Activated CD8-positive, alpha-beta T cell treated with anti-CD3 and anti-CD28 coated beads, Interleukin-2, amount 10 ng/mL, durations not matched to agents 7 days and 5 days (primary cell): ENCODE results near the gene PPP1R13B. TPM values are rescaled to one million over a fixed set of nuclear protein-coding genes. Genes with fewer than 3 reads are reported as not detected.

Experiments used
- ATAC-seq: fragments of 150-1000 bp; cut with Tn5 transposase; one replicate; pipeline ENCODE4 v1.10.0; 2021; ENCODE audit warnings: moderate library complexity
- CTCF ChIA-PET: fragments of 350-600 bp; sonication (Branson Sonifier 250); formaldehyde crosslinking; loops from one replicate; lab custom pipeline; 2021; ENCODE audit warnings: antibody characterized with exemption; lab: Charles Lee
- POLR2A ChIA-PET: fragments of 350-600 bp; sonication (Branson Sonifier 250); formaldehyde crosslinking; loops from one replicate; lab custom pipeline; 2021; ENCODE audit warnings: antibody characterized with exemption; lab: Charles Lee
- DNase-seq: peaks from one replicate; pipeline ENCODE4 v3.0.0-alpha.2; 2020
- H3K27ac Mint-ChIP-seq: one replicate; pipeline ENCODE4 v1.8.0; 2021; ENCODE audit warnings: mild to moderate bottlenecking, mixed read lengths
- H3K27me3 Mint-ChIP-seq: one replicate; pipeline ENCODE4 v1.8.0; 2021; ENCODE audit warnings: low read depth, mixed read lengths
- H3K36me3 Mint-ChIP-seq: one replicate; pipeline ENCODE4 v1.8.0; 2021; ENCODE audit warnings: low read depth, mixed read lengths
- H3K4me1 Mint-ChIP-seq: one replicate; pipeline ENCODE4 v1.8.0; 2021; ENCODE audit warnings: low read depth, mixed read lengths
- H3K4me3 Mint-ChIP-seq: one replicate; pipeline ENCODE4 v1.8.0; 2021; ENCODE audit warnings: mild to moderate bottlenecking, mixed read lengths
- H3K9me3 Mint-ChIP-seq: one replicate; pipeline ENCODE4 v1.8.0; 2022; ENCODE audit warnings: mixed read lengths; ENCODE audit not compliant: insufficient read depth
- total RNA-seq, 2 experiments: library from RNA; stranded (reverse); gene quantifications; one replicate each; pipeline ENCODE4 v1.2.3, GENCODE V29; 2021

Gene PPP1R13B
- total RNA-seq, 2 experiments from 2014 or later = 11.9 to 12.6 TPM

DNA sequence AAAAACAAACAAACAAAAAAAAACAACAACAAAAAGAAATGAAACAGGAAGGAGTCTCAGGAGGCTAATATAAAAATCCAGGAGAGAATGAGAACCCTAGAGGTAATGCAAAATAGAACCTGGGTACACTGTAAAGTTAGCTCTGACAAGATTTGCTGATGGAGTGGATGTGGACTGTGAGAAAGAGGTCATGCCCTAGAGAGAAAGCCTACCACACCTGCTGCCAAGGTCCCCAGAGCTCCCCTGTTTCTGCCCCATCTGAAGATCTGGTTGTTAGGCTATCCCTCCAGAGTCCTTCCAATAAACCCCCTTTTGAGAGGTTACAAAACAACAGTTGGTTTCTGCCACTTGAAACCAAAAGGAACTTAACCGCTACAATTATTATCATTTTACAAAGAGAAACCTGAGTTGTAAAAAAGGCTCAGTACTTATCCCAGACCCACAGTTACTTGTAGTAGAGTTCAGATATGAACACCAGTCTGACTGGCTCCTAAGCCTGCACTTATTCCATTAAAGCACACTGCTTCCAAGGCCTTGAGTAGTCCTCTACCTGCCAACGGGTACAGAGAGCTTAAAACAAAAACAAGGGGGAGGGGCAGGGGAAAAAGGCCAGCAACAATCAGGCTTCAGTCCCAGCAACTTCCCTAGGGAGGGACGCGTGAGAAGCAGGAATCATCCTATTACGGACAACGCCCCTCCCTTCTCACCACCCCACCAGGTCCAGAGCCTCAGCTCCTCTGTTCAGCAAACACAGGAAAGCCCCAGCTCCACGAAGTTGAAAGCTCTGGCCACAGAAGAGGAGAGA, 27.7 kb downstream of the PPP1R13B start:
- Mint-ChIP-seq H3K27me3 (no peaks in the 10 kb centered on the region), H3K36me3 (no peaks in the 10 kb centered on the region), H3K9me3 (no peaks in the 10 kb centered on the region), H3K4me3 (no peak overlapping the region), H3K27ac (no peak overlapping the region), H3K4me1 (peaks cover 13% of the 10 kb centered on the region)
- ATAC-seq (no peak), DNase-seq (no peak)
- ChIA-PET CTCF (interaction anchor here (1.0 to 3.3 kb wide), 5 partner anchors 11 to 104 kb away, joined by 4 to 15 read pairs (median 5); partner anchors contain the start of genes XRCC3 and ZFYVE21), POLR2A (interaction anchor here (0.8 kb wide), 2 partner anchors 262 to 1165 kb away, joined by 3 to 6 read pairs; no protein-coding TSS in a partner anchor)

DNA sequence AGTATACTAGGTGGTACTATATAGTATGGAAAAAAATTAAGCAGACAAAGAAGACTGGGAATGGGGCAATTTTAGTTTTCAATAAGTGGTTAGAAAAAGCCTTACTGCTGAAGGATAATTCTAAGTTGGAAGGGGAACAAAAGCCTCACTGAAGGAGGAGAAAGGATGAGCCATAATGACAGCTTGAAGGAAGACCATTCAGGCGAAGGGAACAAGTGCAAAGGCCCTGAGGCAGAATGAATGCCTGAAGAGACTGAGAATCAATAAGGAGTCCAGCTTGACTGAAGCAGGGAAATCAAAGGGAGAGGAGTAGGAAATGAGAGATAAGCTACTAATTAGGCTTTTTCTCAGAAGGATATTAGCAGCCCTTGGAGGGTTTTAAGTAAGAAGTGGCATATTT, 28.5 kb downstream of the PPP1R13B start:
- ChIA-PET POLR2A (no interaction called here), CTCF (interaction anchor here (1.7 to 3.3 kb wide), 3 partner anchors 10 to 92 kb away, joined by 5 to 15 read pairs (median 11); no protein-coding TSS in a partner anchor)
- no peaks in the 10 kb centered on the region for H3K9me3 Mint-ChIP-seq
- H3K27me3 Mint-ChIP-seq = no peaks in the 10 kb centered on the region
- ATAC-seq (no peak), DNase-seq (no peak)
- H3K4me1 Mint-ChIP-seq = peaks cover 13% of the 10 kb centered on the region
- H3K36me3 Mint-ChIP-seq = no peaks in the 10 kb centered on the region
- H3K27ac Mint-ChIP-seq = no peak overlapping the region
- no peak overlapping the region for H3K4me3 Mint-ChIP-seq

DNA sequence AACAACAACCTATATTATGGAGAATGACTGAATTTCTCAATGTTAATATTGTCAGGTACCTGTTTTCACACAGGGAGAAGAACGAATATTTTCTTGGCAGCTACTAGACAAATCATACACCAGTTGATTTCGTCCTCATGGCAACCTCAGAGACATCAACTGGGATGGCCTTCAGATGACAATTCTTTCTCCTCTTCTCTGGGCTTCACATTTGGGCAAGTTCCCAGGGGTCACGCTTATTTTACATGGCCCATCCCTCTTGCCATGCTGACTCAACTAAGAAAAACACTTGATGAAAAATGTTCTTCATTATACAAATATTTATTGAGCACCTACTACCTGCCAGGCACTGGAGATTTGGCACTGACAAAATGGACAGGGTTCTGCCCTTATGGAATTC, 29.0 kb downstream of the PPP1R13B start:
- ChIA-PET POLR2A (no interaction called here), CTCF (interaction anchor here (2.0 to 3.3 kb wide), 3 partner anchors 9 to 92 kb away, joined by 10 to 15 read pairs (median 11); no protein-coding TSS in a partner anchor)
- Mint-ChIP-seq H3K4me3 (no peak overlapping the region), H3K4me1 (peaks cover 13% of the 10 kb centered on the region), H3K27ac (no peak overlapping the region), H3K9me3 (no peaks in the 10 kb centered on the region), H3K36me3 (no peaks in the 10 kb centered on the region), H3K27me3 (no peaks in the 10 kb centered on the region)
- DNase-seq (no peak), ATAC-seq (no peak)

DNA sequence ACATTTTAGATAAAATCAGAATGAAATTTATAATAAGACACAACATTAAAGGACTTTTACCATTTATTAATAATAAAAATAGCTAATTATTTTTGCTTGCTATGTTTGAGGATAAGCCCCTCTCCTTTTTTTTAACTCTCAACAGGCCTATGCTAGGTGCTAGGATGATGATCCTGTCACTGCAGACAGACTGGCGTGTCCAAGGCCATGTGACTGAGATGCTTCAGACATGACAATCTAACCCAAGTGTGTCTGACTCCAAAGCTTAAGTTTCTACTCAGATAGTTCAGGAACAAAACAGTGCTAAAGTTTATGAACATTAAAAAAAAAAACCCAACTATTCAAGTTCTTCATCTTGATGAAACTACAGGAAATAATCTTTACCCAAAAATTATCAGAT, 29.8 kb downstream of the PPP1R13B start:
- ATAC-seq (no peak), DNase-seq (no peak)
- Mint-ChIP-seq H3K36me3 (no peaks in the 10 kb centered on the region), H3K27me3 (no peaks in the 10 kb centered on the region), H3K9me3 (no peaks in the 10 kb centered on the region), H3K4me1 (peaks cover 13% of the 10 kb centered on the region), H3K4me3 (no peak overlapping the region), H3K27ac (no peak overlapping the region)
- ChIA-PET POLR2A (no interaction called here), CTCF (interaction anchor here (1.9 to 2.3 kb wide), 3 partner anchors 9 to 93 kb away, joined by 7 to 11 read pairs (median 10); no protein-coding TSS in a partner anchor)

DNA sequence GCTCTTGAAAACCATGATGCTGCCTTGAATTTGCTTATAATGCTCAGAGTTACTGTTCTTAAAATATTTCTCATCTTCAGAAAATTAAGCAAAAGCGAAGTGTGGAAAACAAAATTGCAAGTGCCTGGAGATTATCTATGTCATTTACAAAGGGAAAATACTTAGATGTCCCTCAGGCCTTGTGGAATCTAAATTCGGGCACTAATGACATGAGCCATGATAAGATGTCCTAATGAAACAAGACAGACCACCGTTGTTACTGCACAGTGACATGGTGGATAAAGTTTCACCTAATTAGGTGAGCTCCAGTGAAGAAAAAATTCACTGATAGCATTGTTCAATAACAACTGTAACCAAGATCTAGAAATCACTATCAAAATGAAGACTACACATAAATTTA, 30.4 kb downstream of the PPP1R13B start:
- DNase-seq (no peak), ATAC-seq (no peak)
- peaks cover 13% of the 10 kb centered on the region for H3K4me1 Mint-ChIP-seq
- ChIA-PET CTCF (interaction anchor here (1.9 to 2.3 kb wide), 3 partner anchors 8 to 94 kb away, joined by 7 to 11 read pairs (median 10); no protein-coding TSS in a partner anchor), POLR2A (no interaction called here)
- H3K27ac Mint-ChIP-seq = no peak overlapping the region
- no peaks in the 10 kb centered on the region for H3K9me3 Mint-ChIP-seq
- H3K4me3 Mint-ChIP-seq = no peak overlapping the region
- H3K27me3 Mint-ChIP-seq = no peaks in the 10 kb centered on the region
- no peaks in the 10 kb centered on the region for H3K36me3 Mint-ChIP-seq

DNA sequence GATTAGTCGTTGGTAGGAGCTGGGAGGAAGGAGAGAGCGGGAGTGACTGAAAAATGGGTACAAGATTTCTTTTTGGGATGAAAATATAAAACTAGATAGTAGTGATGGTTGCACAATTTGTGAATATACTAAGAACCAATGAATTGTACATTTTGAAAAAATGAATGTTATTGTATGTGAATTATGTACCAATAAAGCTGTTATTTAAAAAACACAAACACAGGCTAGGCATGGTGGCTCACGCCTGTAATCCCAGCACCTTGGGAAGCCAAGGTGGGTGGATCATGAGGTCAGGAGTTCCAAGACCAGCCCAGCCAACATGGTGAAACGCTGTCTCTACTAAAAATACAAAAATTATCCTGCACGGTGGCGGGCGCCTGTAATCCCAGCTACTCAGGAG, 32.1 kb downstream of the PPP1R13B start:
- H3K4me3 Mint-ChIP-seq = no peak overlapping the region
- H3K27ac Mint-ChIP-seq = no peak overlapping the region
- H3K4me1 Mint-ChIP-seq = peaks cover 11% of the 10 kb centered on the region

DNA sequence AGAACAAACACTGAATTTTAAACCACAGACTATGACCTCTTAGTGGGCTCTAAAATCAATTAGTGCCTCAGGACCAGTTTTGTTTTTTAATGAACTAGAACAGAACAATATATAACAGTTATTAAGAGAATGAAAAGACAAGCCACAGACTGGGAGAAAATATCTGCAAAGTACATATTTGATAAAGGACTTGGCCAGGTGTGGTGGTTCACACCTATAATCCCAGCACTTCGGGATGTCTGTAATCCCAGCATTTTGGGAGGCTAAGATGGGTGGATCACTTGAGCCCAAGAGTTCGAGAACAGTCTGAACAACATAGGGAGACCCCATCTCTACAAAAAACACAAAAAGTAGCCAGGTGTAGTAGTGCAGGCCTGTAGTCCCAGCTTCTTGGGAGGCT, 36.2 kb downstream of the PPP1R13B start:
- no peaks in the 10 kb centered on the region for H3K36me3 Mint-ChIP-seq
- DNase-seq (no peak), ATAC-seq (no peak)
- H3K27ac Mint-ChIP-seq = no peak overlapping the region
- H3K9me3 Mint-ChIP-seq = no peaks in the 10 kb centered on the region
- H3K4me3 Mint-ChIP-seq = no peak overlapping the region
- H3K27me3 Mint-ChIP-seq = no peaks in the 10 kb centered on the region
- ChIA-PET POLR2A (no interaction called here), CTCF (interaction anchor here (1.3 kb wide), 1 partner anchor 99 kb away, joined by 3 read pairs; no protein-coding TSS in a partner anchor)
- H3K4me1 Mint-ChIP-seq = no peaks in the 10 kb centered on the region

More for the DNA sequence above, 32.1 kb downstream of the PPP1R13B start:
- Mint-ChIP-seq H3K36me3 (no peaks in the 10 kb centered on the region), H3K27me3 (no peaks in the 10 kb centered on the region), H3K9me3 (no peaks in the 10 kb centered on the region)
- ATAC-seq (no peak), DNase-seq (no peak)
- POLR2A ChIA-PET = no interaction called here
- CTCF ChIA-PET = interaction anchor here (0.9 kb wide), 1 partner anchor 27 kb away, joined by 3 read pairs; no protein-coding TSS in a partner anchor

DNA sequence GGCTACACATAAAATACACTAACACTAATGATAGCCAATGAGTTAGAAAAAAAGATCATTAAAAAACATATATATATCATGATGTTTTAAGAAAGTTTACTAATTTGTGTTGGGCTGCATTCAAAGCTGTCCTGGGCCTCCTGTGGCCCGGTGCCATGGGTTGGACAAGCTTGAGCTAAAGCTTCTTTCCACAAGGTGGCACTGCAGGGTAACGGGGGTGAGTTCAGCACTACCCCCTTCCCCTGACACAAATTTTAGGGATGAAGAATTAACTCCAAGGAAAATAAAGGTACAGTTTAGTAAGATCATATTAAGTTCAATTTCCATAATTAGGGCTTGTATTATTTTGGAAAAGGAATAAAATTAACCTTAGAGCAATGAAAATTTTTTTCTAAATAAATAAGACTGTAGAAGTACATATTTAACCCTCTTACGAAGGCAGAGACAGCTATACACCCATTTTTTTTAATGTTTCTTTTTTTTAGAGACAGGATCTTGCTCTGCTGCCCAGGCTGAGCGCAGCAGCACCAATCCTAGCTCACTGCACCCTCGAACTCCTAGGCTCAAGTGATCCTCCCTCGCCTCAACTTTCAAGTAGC, 38.9 kb downstream of the PPP1R13B start:
- Mint-ChIP-seq H3K4me3 (no peak overlapping the region), H3K36me3 (no peaks in the 10 kb centered on the region), H3K27me3 (no peaks in the 10 kb centered on the region), H3K27ac (no peak overlapping the region), H3K4me1 (no peaks in the 10 kb centered on the region), H3K9me3 (no peaks in the 10 kb centered on the region)
- CTCF ChIA-PET = interaction anchor here (0.5 to 8.5 kb wide), 37 partner anchors 9 to 269 kb away, joined by 3 to 112 read pairs (median 5); a partner anchor contains a TSS
- DNase-seq (peak; percentile 77), ATAC-seq (peak; percentile 81)
- POLR2A ChIA-PET = no interaction called here

DNA sequence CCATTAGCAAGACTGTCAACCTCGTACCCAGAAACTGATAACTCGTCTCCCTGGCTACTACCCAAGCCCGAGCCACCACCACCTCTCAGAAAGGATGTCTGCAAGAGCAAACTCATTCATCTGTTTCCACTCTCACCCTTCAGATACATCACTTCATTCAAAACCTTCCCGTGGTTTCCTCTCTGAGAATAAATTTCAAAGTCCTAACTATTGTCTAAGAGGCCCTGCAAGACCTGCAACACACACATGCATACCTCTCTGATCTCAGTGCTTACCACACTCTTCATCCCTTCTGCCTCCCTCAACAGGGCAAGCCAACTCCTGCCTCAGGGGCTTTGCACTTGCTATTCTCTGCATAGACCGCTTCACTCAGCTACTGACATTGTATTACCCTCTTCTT, 40.6 kb downstream of the PPP1R13B start:
- H3K9me3 Mint-ChIP-seq = no peaks in the 10 kb centered on the region
- no peaks in the 10 kb centered on the region for H3K27me3 Mint-ChIP-seq
- no peak overlapping the region for H3K4me3 Mint-ChIP-seq
- DNase-seq = no peak
- ChIA-PET POLR2A (interaction anchor here (0.8 kb wide), 1 partner anchor 104 kb away, joined by 4 read pairs; no protein-coding TSS in a partner anchor), CTCF (interaction anchor here (1.0 to 8.5 kb wide), 7 partner anchors 9 to 271 kb away, joined by 3 to 112 read pairs (median 5); no protein-coding TSS in a partner anchor)
- no peaks in the 10 kb centered on the region for H3K4me1 Mint-ChIP-seq
- ATAC-seq = no peak
- no peaks in the 10 kb centered on the region for H3K36me3 Mint-ChIP-seq
- H3K27ac Mint-ChIP-seq = no peak overlapping the region

DNA sequence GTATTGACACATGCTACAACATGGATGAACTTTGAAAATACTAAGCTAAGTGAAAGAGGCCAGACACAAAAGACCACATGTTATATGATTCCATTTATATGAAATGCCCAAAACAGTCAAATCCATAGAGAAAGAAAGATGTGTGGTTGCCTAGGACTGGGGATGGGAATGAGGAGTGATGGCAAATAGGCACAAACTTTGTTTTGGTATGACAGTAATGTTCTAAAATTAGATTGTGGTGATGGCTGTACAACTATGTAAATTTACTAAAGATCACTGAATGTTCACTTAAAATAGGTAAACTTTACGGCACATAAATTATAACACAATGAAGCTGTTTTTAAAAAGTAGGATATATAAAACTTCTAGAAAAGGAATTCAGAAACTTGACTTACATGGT, 41.7 kb downstream of the PPP1R13B start:
- ChIA-PET CTCF (interaction anchor here (0.8 to 8.5 kb wide), 9 partner anchors 8 to 272 kb away, joined by 4 to 112 read pairs (median 5); no protein-coding TSS in a partner anchor), POLR2A (no interaction called here)
- Mint-ChIP-seq H3K9me3 (no peaks in the 10 kb centered on the region), H3K27me3 (no peaks in the 10 kb centered on the region), H3K4me3 (no peak overlapping the region), H3K36me3 (no peaks in the 10 kb centered on the region), H3K4me1 (no peaks in the 10 kb centered on the region), H3K27ac (no peak overlapping the region)
- ATAC-seq = no peak
- DNase-seq = no peak

DNA sequence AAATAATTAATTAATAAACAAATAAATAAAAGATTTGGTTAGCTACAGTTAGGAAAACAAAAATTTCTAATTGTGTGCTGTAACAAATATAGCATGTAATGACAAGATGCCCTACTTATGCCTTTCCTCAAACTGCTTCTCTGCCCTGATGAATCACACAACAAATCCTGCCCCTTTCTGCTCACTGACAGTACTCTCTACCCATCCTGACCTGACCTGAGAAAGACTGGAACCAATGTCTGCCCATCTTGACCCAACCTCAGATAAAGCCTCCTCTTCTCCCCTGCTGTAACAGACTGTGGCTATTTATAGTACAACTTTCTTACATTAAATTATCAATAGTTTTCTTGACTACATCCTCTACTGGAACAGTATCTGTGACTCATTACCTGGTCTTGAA, 43.7 kb downstream of the PPP1R13B start:
- Mint-ChIP-seq H3K36me3 (no peaks in the 10 kb centered on the region), H3K9me3 (no peaks in the 10 kb centered on the region), H3K27ac (no peak overlapping the region), H3K27me3 (no peaks in the 10 kb centered on the region), H3K4me3 (no peak overlapping the region), H3K4me1 (no peaks in the 10 kb centered on the region)
- ATAC-seq (no peak), DNase-seq (no peak)
- CTCF ChIA-PET = interaction anchor here (2.8 to 8.5 kb wide), 2 partner anchors 97 to 106 kb away, joined by 14 to 112 read pairs; no protein-coding TSS in a partner anchor
- POLR2A ChIA-PET = no interaction called here
